K562 (cell line): Measurements from ENCODE around the gene PLK1. TPM values are rescaled to one million over a fixed set of nuclear protein-coding genes. Genes with fewer than 3 reads are reported as not detected.
A peak's percentile ranks its signal among the peaks of the same experiment; 100 is the strongest.

ENCODE experiments used
- ATAC-seq: fragments of 200-7000 bp; cut with Tn5 transposase; 3 replicates; pipeline ENCODE4 v1.9.1; 2020; ENCODE audit warnings: moderate library complexity
- BruUV-seq: library from RNA; stranded (reverse); fragments of 400-500 nt; replicated peaks from 2 replicates; lab custom pipeline; 2021; lab: Mats Ljungman, UMichigan
- CTCF ChIA-PET: fragments of 300-600 bp; formaldehyde crosslinking; extraction: SDS; loops from one replicate; lab custom pipeline; 2021; ENCODE audit warnings: low intra/inter-chr PET ratio; lab: Yijun Ruan, JAX
- POLR2A ChIA-PET: fragments of 300-600, 350-650 bp; sonication (Branson Sonifier 250); formaldehyde crosslinking; extraction: SDS; loops from one replicate; lab custom pipeline; 2021; ENCODE audit warnings: antibody characterized with exemption, inconsistent platforms; lab: Yijun Ruan, JAX
- DNase-seq, 4 experiments: peaks; one replicate each; pipeline versions ENCODE4 v3.0.0 to v3.0.0-alpha.2; 2011 to 2018; ENCODE audit warnings: low spot score in 3 of 4, mixed read lengths in 3 of 4; ENCODE audit errors: extremely low read depth in 1 of 4
- FAIRE-seq: peaks from 2 replicates; lab custom pipeline; 2011; peaks lifted over from hg19 to GRCh38; lab: Jason Lieb, UNC
- H2AFZ ChIP-seq: 2 replicates; pipeline ENCODE4 v1.6.0; 2011; ENCODE audit warnings: low read depth, low read length, control low read depth, inconsistent platforms
- H3K27ac ChIP-seq: fragments of 200-600 bp; 3 replicates; pipeline ENCODE4 v1.8.0; 2011; ENCODE audit warnings: low read depth, mild to moderate bottlenecking, control low read depth, inconsistent platforms, low read length, moderate library complexity, mixed read lengths; ENCODE audit errors: extremely low read depth
- H3K27me3 ChIP-seq, 2 experiments: fragments of 300-600 bp in 1 of 2; 2 replicates in 1 of 2; 3 replicates in 1 of 2; pipeline versions ENCODE4 v1.6.0 to v1.8.0; 2011; ENCODE audit warnings: inconsistent platforms in 2 of 2, low read length in 2 of 2, mild to moderate bottlenecking in 1 of 2, mixed read lengths in 1 of 2, moderate library complexity in 1 of 2; ENCODE audit not compliant: control insufficient read depth in 2 of 2, insufficient read depth in 2 of 2
- H3K36me3 ChIP-seq: fragments of 300-600 bp; 3 replicates; pipeline ENCODE4 v1.8.0; 2011; ENCODE audit warnings: mild to moderate bottlenecking, low read length, inconsistent platforms; ENCODE audit not compliant: control insufficient read depth, insufficient read depth
- H3K4me1 ChIP-seq, 2 experiments: fragments of 200-600 bp in 1 of 2; replicated peaks in 1 of 2; 2 replicates in 1 of 2; 3 replicates in 1 of 2; pipeline versions ENCODE4 v1.5.1 to v1.8.0; 2011; ENCODE audit warnings: inconsistent platforms in 2 of 2, low read length in 2 of 2, mild to moderate bottlenecking in 1 of 2, mixed read lengths in 1 of 2, moderate library complexity in 1 of 2; ENCODE audit not compliant: control insufficient read depth in 2 of 2, insufficient read depth in 2 of 2
- H3K4me2 ChIP-seq: 2 replicates; pipeline ENCODE4 v1.6.1; 2011; ENCODE audit warnings: low read length, control low read depth, inconsistent platforms, mixed read lengths; ENCODE audit not compliant: insufficient read depth
- H3K4me3 ChIP-seq: fragments of 200-600 bp; sonication (generic), shearing (Covaris generic); 2 replicates; pipeline ENCODE4 v1.5.1; 2016; ENCODE audit warnings: control low read depth, inconsistent platforms
- H3K79me2 ChIP-seq: fragments of 200-600 bp; 3 replicates; pipeline ENCODE4 v1.8.0; 2011; ENCODE audit warnings: low read length, inconsistent platforms; ENCODE audit not compliant: control insufficient read depth, insufficient read depth
- H3K9ac ChIP-seq, 2 experiments: 2 replicates each; pipeline versions ENCODE4 v1.6.0 to v1.6.1; 2011; ENCODE audit warnings: low read depth in 2 of 2, low read length in 2 of 2, control low read depth in 1 of 2, inconsistent platforms in 1 of 2, mild to moderate bottlenecking in 1 of 2, mixed read lengths in 1 of 2; ENCODE audit not compliant: insufficient read depth in 1 of 2
- H3K9me1 ChIP-seq: one replicate; pipeline ENCODE4 v1.6.0; 2011; ENCODE audit warnings: inconsistent platforms, mild to moderate bottlenecking, low read length, moderate library complexity; ENCODE audit not compliant: control insufficient read depth, insufficient read depth
- H3K9me3 ChIP-seq: replicated peaks from 2 replicates; pipeline ENCODE4 v1.5.1; 2011; ENCODE audit warnings: low read depth, low read length, inconsistent platforms; ENCODE audit not compliant: control insufficient read depth, insufficient read depth
- H4K20me1 ChIP-seq: replicated peaks from 2 replicates; pipeline ENCODE4 v1.6.1; 2011; ENCODE audit warnings: low read length, inconsistent platforms, mixed read lengths; ENCODE audit not compliant: control insufficient read depth, insufficient read depth
- ARID4B ChIP-seq: sonication (generic); formaldehyde crosslinking; IDR thresholded peaks from 2 replicates; pipeline ENCODE4 v1.8.0; 2022; ENCODE audit warnings: mild to moderate bottlenecking, missing genetic modification reagents
- BHLHE40 ChIP-seq: IDR thresholded peaks from 2 replicates; pipeline ENCODE4 v1.6.1; 2011; ENCODE audit warnings: low read length, improper control_type of control experiment
- MXI1 ChIP-seq: IDR thresholded peaks from 2 replicates; pipeline ENCODE4 v1.6.1; 2011; ENCODE audit warnings: low read depth, mild to moderate bottlenecking, improper control_type of control experiment, low read length
- ZHX1 ChIP-seq: fragments of 150-350 bp; conservative IDR thresholded peaks from 2 replicates; pipeline ENCODE4 v1.6.1; 2014; ENCODE audit warnings: low read length
- ZNF277 ChIP-seq: fragments of 250-450 bp; sonication (Bioruptor Pico); IDR thresholded peaks from 2 replicates; pipeline ENCODE4 v1.8.0; 2022; ENCODE audit warnings: inconsistent platforms, mild to moderate bottlenecking, moderate library complexity, borderline replicate concordance
- WGBS: fragments of 100-300 bp; shearing (Covaris generic); methylation state at CpG from one replicate; pipeline ENCODE4 v1.1.6; 2016; ENCODE audit warnings: low coverage, mixed read lengths; ENCODE audit not compliant: insufficient coverage; ENCODE audit errors: missing lambda C conversion rate; 5-methylcytosine and 5-hydroxymethylcytosine counted together
- in situ Hi-C: fragments of 300-500 bp; cut with MboI; formaldehyde crosslinking; loops from 4 replicates; pipeline ENCODE4 v1.15.0; 2018; ENCODE audit warnings: inconsistent platforms, mixed read lengths
- intact Hi-C: fragments of 100-400 bp; cut with micrococcal nuclease; formaldehyde crosslinking; loops from 2 replicates; pipeline ENCODE4 v1.14.2; 2022
- polyA plus RNA-seq, 8 experiments: library from polyadenylated mRNA; depleted of rRNA in 4 of 8; stranded (reverse) in 5 of 8; unstranded in 3 of 8; fragments of >200 nt; fragmentation: Nextera tagmentation in 2 of 8; fragmentation: Illumina TruSeq in 1 of 8; extraction: Ambion mirVana in 2 of 8; extraction: Trizol in 1 of 8; gene quantifications; 2 replicates each; pipeline versions ENCODE4 v1.2.1 to v1.2.3, GENCODE V29; 2011 to 2014; ENCODE audit warnings: inconsistent platforms in 1 of 8, missing spikeins in 1 of 8
- total RNA-seq, 7 experiments: library from RNA; depleted of rRNA in 6 of 7; stranded (reverse); fragments of >200 nt in 6 of 7; fragmentation: Illumina TruSeq in 2 of 7; extraction: Trizol in 2 of 7; gene quantifications; 2 replicates each; pipeline versions ENCODE4 v1.2.1 to v1.2.3, GENCODE V29; 2011 to 2021; ENCODE audit warnings: low replicate concordance in 1 of 7
- TF ChIP-seq, protein P1 (sequence below): fragments of 450-650 bp; IDR thresholded peaks from 2 replicates; pipeline ENCODE4 v1.6.1; 2014; ENCODE audit warnings: low read depth, mild to moderate bottlenecking, moderate library complexity, borderline replicate concordance
- TF ChIP-seq, protein P2 (sequence below): fragments of 450-650 bp; IDR thresholded peaks from one replicate; pipeline ENCODE4 v1.6.1; 2018; ENCODE audit warnings: mild to moderate bottlenecking, moderate library complexity; ENCODE audit not compliant: partially characterized antibody

The PLK1 gene
- total and polyA plus RNA-seq, 9 of the 15 experiments (the other 6 are each of a cell fraction or from before 2014, with no cell fraction given) = 13.6 to 212 (median 45.5) TPM

DNA sequence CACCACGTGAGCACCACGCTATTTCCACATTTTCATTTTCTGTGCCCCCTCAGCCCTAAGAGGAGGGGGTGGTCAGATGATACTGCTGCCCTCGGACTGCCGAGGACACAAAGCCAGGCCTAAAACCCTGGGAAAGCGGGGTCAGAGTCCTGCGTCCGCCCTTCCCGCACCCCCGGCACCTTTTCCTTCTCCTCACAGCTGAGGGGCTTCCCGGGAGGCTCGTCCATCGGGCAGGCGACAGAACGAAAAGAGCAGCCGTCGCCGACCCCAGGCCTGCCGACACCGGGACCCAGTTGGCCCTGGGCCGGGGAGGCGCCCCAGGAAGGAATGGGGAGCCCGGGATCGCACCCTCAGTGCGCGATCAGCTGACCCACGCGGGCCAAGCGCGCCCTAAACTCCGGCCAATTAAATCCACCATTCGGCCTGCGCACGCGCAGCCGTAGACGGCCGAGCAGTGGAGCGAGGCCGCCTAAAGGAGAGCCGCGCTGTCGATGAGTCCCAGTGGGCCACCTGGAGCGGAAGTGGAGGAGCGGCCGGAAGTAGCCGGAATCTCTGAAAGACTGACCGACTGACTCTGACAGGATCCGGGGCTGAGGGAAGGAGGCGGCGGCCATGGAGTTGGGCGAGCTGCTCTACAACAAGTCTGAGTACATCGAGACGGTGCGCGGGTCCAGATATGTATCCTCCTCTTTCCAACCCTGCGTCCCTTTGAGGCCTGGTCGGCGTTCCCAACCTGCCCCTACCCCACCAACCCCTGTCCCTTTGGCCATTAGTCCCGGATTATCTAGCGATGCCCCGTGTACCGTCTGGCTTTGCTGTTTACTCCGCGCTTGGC lies 37.5 kb upstream of the PLK1 start, which contains the start of the genes DCTN5 and PALB2:
Gene DCTN5 (plus strand): TSS at position 536 of the 835 bp plus-strand sequence. CDS start 77 bp downstream, at position 613.
Gene PALB2 (minus strand): TSS at position 380 of the 835 bp plus-strand sequence. CDS start 153 bp downstream, at position 227.
- H3K4me2 ChIP-seq = peak within 1 kb of the TSS; percentile 96
- ATAC-seq (peak; percentile 97), DNase-seq (peak; percentile 94 to 98 (median 95)), FAIRE-seq (peak; percentile 89)
- H4K20me1 ChIP-seq = no peaks in the 10 kb centered on the region
- in situ Hi-C loops = no loop called here
- peak within 1 kb of the TSS; percentile 89 for H3K27ac ChIP-seq
- POLR2A ChIA-PET = interaction anchor here (0.9 to 1.8 kb wide), 9 partner anchors 9 to 68 kb away, joined by 3 to 6 read pairs (median 4); no protein-coding TSS in a partner anchor
- H3K27me3 ChIP-seq = no peaks in the 10 kb centered on the region
- BruUV-seq = TSS peak; percentile 69
- peak within 1 kb of the TSS; percentile 85 for H3K4me3 ChIP-seq
- H3K79me2 ChIP-seq = peaks cover 45% of the 10 kb centered on the region
- WGBS = under 1% methylated on average over 55 of the region's 64 CpGs
- H3K4me1 ChIP-seq = peaks cover 8 to 15% of the 10 kb centered on the region in 2 experiments; a peak in 4 of 5 replicates
- peaks cover 39% of the 10 kb centered on the region for H3K36me3 ChIP-seq
- H3K9ac ChIP-seq = peak within 1 kb of the TSS; percentile 93 to 95
- no peaks in the 10 kb centered on the region for H3K9me1 ChIP-seq
- CTCF ChIA-PET = no interaction called here
- H2AFZ ChIP-seq = peak within 1 kb of the TSS; percentile 94
- no peaks in the 10 kb centered on the region for H3K9me3 ChIP-seq
- intact Hi-C loops = loop anchor here (2.0 kb wide), 1 partner anchor 38 kb away; the partner anchor contains the start of gene PLK1
- TF ChIP-seq BHLHE40 (peak; percentile 93), ZHX1 (no peak), MXI1 (peak; percentile 71), ZNF277 (CRISPR knock-in tag) (no peak), ARID4B (CRISPR knock-in tag) (peak; percentile 98)
- TF ChIP-seq, protein P1, sequence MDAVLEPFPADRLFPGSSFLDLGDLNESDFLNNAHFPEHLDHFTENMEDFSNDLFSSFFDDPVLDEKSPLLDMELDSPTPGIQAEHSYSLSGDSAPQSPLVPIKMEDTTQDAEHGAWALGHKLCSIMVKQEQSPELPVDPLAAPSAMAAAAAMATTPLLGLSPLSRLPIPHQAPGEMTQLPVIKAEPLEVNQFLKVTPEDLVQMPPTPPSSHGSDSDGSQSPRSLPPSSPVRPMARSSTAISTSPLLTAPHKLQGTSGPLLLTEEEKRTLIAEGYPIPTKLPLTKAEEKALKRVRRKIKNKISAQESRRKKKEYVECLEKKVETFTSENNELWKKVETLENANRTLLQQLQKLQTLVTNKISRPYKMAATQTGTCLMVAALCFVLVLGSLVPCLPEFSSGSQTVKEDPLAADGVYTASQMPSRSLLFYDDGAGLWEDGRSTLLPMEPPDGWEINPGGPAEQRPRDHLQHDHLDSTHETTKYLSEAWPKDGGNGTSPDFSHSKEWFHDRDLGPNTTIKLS = peak; percentile 78
- TF ChIP-seq, protein P2, sequence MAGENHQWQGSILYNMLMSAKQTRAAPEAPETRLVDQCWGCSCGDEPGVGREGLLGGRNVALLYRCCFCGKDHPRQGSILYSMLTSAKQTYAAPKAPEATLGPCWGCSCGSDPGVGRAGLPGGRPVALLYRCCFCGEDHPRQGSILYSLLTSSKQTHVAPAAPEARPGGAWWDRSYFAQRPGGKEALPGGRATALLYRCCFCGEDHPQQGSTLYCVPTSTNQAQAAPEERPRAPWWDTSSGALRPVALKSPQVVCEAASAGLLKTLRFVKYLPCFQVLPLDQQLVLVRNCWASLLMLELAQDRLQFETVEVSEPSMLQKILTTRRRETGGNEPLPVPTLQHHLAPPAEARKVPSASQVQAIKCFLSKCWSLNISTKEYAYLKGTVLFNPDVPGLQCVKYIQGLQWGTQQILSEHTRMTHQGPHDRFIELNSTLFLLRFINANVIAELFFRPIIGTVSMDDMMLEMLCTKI = no peak
